ENCODE data around the gene PELI3.

PELI3 gene

DNA sequence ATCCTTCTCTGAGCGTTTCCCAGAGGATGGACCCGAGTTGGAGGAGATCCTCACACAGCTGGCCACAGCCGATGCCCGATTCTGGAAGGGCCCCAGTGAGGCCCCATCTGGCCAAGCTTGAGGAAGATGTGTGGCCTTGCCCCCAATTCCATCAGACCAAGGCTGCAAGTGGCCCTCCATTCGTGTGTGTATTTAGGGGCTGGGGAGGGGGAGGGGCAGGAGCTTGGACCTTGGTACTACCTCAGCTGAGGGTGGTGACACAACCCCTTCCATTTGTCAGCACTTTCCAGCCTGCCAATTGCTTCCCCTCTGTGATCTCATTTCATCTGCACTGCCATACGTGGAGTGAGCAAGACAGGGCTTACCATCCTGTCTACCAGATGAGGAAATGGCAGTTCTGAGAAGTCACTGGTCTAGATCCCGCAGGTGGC, 42.4 kb downstream of the PELI3 start:
- no peak for DNase-seq

DNA sequence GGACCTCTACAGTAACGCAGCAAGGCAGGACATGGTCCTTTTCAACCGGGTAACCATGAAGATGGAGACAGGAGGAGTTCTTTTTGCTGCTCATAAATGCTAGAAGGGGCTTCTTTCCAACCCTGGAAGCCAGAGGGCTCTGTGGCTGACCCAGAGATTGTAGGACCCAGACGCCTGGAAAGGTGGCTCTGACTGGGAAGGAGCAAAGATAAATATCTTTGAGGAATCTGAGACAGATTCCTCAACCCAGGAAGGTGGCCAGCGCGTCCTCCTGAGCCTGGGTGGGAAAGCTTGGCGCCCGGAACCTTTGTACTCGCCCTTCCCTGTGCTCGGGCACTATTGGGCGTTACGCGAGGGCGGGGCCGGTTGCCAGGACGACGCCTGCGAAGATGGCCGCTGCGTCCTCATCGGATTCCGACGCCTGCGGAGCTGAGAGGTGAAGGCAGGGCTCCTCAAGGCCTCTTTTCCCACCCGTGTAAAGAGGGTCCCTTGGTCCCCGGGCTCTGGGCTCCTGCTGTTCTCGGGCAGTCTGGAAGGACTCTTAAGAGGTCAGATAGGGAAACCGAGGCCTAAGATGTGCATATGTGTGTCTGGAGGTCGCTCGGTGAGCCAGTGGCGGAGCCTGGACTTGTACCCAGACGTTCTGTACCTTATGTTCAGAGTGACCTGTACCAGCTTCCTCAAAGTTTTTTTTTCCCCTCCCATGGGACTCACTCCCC, 43.7 kb downstream of the PELI3 start, which contains the start of gene BBS1:
Gene BBS1 (plus strand): TSS at position 365 of the 719 bp plus-strand sequence. CDS start 25 bp downstream, at position 390.
- DNase-seq: peak; percentile 57

DNA sequence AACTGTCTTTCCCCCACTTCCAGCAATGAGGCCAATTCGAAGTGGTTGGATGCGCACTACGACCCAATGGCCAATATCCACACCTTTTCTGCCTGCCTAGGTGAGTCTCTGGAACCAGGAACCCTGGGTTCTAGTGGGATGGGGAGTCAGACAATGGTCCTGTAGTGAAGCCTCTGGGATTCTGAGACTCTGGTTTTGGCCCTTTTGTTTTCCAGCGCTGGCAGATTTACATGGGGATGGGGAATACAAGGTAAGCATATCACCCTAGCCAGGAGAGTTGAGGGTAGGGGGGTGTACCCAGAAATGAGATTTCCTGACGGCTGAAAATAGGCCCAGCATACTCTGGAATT, 44.3 kb downstream of the PELI3 start:
- DNase-seq: no peak

DNA sequence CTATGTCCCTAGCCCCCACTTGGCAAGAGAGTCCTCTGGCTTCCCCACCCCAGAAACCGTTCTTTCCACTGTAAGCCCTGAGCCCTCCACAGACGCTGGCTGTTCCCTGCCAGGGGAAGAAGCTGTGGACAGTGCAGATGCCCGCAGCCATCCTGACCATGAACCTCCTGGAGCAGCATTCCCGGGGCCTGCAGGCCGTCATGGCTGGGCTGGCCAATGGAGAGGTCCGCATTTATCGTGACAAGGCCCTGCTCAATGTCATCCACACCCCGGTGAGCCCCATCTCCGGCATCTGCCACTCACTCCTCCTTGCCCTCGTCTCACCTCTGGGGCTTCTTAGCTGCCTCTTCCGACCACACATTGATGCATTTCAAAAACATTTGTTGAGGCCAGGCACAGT, 56.9 kb downstream of the PELI3 start:
- DNase-seq: no peak

DNA sequence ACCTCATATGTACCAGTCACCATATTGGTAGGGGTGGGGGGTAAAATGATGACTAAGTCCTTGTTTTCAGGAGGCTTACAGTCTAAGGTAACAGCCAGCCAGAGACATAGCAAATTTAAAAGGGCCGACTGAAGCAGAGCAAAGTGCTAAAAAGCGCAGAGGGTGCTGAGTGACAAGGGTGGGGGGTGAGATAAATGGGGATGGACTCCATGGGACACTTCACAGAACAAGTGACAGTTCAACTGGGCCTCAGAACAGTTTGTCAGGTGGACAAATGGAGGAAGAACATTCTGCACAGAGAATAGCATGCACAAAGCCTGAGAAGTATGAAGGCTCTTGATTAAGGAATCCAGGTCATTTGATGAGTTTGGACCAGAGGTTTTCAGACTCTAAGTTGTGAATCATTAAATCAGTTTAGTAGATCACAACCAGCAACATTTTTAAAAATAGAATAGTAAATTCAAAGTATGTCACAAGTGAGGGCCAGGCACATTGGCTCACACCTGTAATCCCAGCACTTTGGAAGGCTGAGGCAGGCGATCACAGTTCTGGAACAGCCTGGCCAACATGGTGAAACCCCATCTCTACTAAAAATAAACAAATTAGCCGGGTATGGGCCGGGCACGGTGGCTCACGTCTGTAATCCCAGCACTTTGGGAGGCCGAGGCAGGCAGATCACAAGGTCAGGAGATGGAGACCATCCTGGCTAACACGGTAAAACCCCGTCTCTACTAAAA, 57.8 kb downstream of the PELI3 start:
- DNase-seq: no peak
